BLaER1 (cell line): ENCODE measurements around the gene TSHZ3.
A peak's percentile ranks its signal among the peaks of the same experiment; 100 is the strongest.

Experiments used
- H3K27ac ChIP-seq: shearing (Covaris generic); formaldehyde crosslinking; 2 replicates; pipeline ENCODE4 v1.8.1; 2022
- H3K27me3 ChIP-seq: shearing (Covaris generic); formaldehyde crosslinking; 2 replicates; pipeline ENCODE4 v1.8.1; 2022
- H3K36me3 ChIP-seq: shearing (Covaris generic); formaldehyde crosslinking; 2 replicates; pipeline ENCODE4 v1.8.1; 2022
- H3K4me1 ChIP-seq: shearing (Covaris generic); formaldehyde crosslinking; 2 replicates; pipeline ENCODE4 v1.8.1; 2022
- H3K4me2 ChIP-seq: shearing (Covaris generic); formaldehyde crosslinking; 2 replicates; pipeline ENCODE4 v1.8.1; 2022
- H3K4me3 ChIP-seq: shearing (Covaris generic); formaldehyde crosslinking; 2 replicates; pipeline ENCODE4 v1.8.1; 2022
- H3K9ac ChIP-seq: shearing (Covaris generic); formaldehyde crosslinking; 2 replicates; pipeline ENCODE4 v1.8.1; 2022
- H3K9me3 ChIP-seq: shearing (Covaris generic); formaldehyde crosslinking; 2 replicates; pipeline ENCODE4 v1.8.1; 2022
- H4K20me1 ChIP-seq: shearing (Covaris generic); formaldehyde crosslinking; 2 replicates; pipeline ENCODE4 v1.8.1; 2022
- Cebpa-rat ChIP-seq: shearing (Covaris generic); IDR thresholded peaks from 2 replicates; pipeline ENCODE4 v1.8.1; 2022

TSHZ3 gene

DNA sequence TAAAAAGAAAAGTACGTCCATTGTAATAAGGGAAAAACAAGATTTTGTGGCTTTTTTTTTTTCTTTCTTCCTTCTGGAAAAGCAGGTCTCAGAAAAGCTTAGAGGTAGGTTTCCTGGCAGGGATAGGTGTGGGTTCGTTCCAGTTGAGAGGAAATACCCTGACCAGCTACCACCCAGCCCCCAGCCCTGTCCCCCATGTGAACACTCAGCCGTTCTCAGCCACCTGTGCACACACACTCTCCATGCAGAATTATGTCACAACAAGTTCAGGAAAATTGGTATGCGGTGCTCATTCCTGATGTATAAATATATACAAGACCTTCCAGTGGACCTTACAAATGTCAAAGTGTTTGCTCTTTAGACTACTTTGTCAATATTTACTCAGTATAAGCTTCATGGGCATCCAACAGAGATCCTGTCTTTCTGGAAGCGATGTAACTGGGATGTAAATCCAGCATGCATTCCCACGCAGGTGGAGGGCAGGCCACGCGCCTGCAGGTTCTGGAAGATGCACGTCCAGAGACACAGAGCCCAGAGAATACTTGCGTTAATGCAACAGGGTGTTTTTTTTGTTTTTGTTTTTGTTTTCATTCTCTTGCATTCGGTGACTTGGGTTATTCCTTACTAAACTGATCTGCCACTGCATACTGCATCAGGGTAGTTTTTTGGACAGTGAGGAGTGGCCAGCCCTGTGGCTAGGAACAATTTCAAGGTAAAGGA lies 68.8 kb downstream of the TSHZ3 start:
- Histone ChIP-seq H4K20me1 (peaks cover 13% of the 10 kb centered on the region; the same call in 1 of the 2 replicates), H3K27me3 (no peaks in the 10 kb centered on the region), H3K9me3 (no peaks in the 10 kb centered on the region), H3K27ac (no peak overlapping the region), H3K4me1 (peaks cover 3% of the 10 kb centered on the region), H3K9ac (no peak overlapping the region), H3K4me3 (no peak overlapping the region), H3K4me2 (no peak overlapping the region), H3K36me3 (peaks cover 32% of the 10 kb centered on the region)
- no peak for TF ChIP-seq Cebpa-rat

DNA sequence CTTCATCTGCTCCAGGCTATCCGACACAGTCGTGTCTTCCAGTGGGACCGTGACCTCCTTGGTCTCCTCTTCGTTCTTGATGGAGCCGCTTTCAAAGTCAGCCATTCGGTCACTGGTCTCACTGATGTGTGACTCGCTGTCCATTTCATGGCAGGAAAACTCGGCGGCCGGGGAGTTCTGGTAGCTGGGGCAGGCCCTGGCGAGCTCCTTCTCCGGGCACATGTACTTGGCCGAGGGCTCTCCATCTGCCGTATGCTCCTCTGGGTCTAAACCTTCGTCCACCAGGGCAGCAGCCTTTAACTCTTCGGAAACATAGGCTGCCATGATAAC lies 69.8 kb downstream of the TSHZ3 start:
- Histone ChIP-seq H3K27ac (no peak overlapping the region), H3K4me3 (no peak overlapping the region), H3K36me3 (peaks cover 32% of the 10 kb centered on the region), H3K4me2 (no peak overlapping the region), H3K9me3 (no peaks in the 10 kb centered on the region), H3K9ac (no peak overlapping the region), H4K20me1 (peaks cover 13% of the 10 kb centered on the region; the same call in 1 of the 2 replicates), H3K4me1 (no peaks in the 10 kb centered on the region), H3K27me3 (no peaks in the 10 kb centered on the region)
- TF ChIP-seq Cebpa-rat, result no peak

DNA sequence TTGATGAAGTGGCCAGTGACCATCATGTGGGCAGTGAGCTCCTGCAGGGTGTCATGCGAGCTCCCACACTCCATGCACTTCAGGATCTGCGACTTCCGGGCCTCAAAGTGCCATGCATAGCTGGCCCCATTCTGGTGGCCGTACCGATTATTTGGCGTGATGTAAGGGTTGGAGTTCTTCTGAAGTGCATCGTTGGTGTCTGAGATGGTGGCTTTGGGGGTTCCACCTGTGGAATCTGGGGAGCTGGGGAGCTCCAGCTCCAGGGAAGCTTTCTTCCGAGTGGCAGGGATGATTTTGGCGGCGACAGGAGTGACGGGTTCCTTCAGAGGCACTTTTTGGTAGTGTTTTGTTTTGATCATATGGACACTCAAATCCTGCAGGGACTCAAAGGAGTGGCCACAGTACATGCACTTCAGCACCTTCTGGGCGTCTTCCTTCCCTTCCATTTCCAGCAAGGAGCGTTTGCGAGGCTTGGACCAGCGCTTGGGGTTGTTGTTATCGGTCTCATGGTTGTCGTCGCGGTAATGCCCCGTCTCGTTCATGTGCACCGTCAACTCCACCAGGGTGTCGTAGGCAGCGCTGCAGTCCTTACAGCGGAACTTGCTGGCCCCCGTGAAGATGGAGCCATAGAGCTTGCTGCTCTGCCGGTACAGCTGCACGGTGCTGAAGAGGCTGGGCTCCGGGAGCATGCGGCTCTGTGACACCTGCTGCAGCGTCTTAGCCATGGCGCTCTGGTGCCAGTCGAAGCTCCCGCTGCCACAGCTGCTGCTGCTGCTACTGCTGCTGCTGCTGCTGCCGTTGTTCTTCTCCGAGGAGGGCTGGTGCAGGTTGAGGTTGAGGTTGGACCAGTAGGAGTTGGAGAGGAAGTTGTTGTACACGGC lies 70.4 kb downstream of the TSHZ3 start:
- Histone ChIP-seq H3K27me3 (no peaks in the 10 kb centered on the region), H3K4me1 (peaks cover under 1% of the 10 kb centered on the region; the same call in 1 of the 2 replicates), H3K27ac (no peak overlapping the region), H3K4me3 (no peak overlapping the region), H3K36me3 (peaks cover 32% of the 10 kb centered on the region), H3K9ac (no peak overlapping the region), H3K9me3 (no peaks in the 10 kb centered on the region), H4K20me1 (peaks cover 13% of the 10 kb centered on the region; the same call in 1 of the 2 replicates), H3K4me2 (no peak overlapping the region)
- TF ChIP-seq Cebpa-rat, result no peak

DNA sequence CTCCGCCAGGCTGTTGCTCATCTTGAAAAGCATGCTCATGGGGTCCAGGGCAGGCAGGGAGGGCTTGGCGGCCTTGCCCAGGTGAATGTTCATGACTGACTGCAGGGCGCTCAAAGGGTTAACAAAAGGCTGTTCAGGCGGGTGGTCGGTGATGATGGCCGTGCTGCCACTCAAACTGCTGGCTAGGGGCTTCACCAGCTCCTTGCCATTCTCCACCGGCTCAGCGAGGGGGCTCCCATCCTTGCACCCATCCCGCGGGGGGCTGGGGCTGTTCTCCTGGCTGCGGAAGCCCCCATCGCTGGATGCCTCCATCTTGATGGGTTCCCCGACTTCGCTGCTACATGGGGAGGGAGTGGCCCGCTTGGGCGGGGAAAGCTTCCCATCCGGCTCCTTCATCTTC lies 71.7 kb downstream of the TSHZ3 start:
- no peak for TF ChIP-seq Cebpa-rat

DNA sequence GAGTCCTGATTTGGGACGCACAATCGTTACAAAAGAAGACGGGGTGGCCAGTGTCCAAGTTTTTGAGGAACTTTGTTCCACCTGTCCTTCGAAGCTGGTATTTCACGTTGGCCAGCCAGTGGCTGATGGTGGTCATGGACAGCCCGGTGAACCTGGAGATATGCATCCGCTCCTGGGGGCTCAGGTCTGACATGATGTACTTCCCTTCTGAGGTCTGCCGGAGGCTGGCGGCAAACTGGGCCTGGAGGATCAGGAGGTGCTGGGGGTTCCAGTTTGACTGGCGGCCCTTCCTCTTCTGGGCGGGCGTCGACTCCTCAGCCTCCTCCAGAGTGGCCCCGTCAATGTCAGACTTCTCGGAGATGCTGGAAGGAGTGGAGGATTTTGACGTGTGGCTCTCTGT lies 72.4 kb downstream of the TSHZ3 start:
- H3K4me2 ChIP-seq, result no peak overlapping the region
- H3K27ac ChIP-seq, result no peak overlapping the region
- H3K4me3 ChIP-seq, result no peak overlapping the region
- 0 out of 2 replicates have a peak, but pooled peaks cover 6% of the 10 kb centered on the region for H3K9me3 ChIP-seq
- peaks cover 19% of the 10 kb centered on the region for H3K4me1 ChIP-seq
- TF ChIP-seq Cebpa-rat, result no peak
- no peaks in the 10 kb centered on the region for H3K27me3 ChIP-seq
- H3K36me3 ChIP-seq, result peaks cover 32% of the 10 kb centered on the region
- H4K20me1 ChIP-seq, result peaks cover 6% of the 10 kb centered on the region; the same call in 1 of the 2 replicates
- no peak overlapping the region for H3K9ac ChIP-seq

More for the DNA sequence above, 71.7 kb downstream of the TSHZ3 start:
- Histone ChIP-seq H3K4me2 (no peak overlapping the region), H3K4me1 (peaks cover 13% of the 10 kb centered on the region), H3K36me3 (peaks cover 32% of the 10 kb centered on the region), H3K9ac (no peak overlapping the region), H4K20me1 (peaks cover 12% of the 10 kb centered on the region; the same call in 1 of the 2 replicates), H3K9me3 (0 out of 2 replicates have a peak, but pooled peaks cover 6% of the 10 kb centered on the region), H3K4me3 (no peak overlapping the region), H3K27me3 (no peaks in the 10 kb centered on the region), H3K27ac (no peak overlapping the region)

DNA sequence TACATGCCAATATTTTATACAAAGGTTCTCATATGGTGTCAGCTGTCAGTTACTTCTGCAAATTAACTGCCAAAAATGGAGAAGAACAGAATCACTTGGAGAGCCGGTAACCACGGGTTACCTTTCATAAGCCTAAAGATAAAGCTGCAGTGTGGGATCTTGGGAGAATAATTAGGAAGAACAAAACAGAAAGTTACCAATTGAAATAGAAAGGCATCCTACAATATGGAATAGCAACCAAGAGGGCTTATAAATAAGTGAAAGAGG lies 74.2 kb downstream of the TSHZ3 start:
- Histone ChIP-seq H4K20me1 (no peaks in the 10 kb centered on the region), H3K9ac (no peak overlapping the region), H3K4me2 (no peak overlapping the region), H3K9me3 (0 out of 2 replicates have a peak, but pooled peaks cover 6% of the 10 kb centered on the region), H3K36me3 (peaks cover 32% of the 10 kb centered on the region), H3K4me1 (peaks cover 29% of the 10 kb centered on the region), H3K27ac (no peak overlapping the region), H3K4me3 (no peak overlapping the region), H3K27me3 (no peaks in the 10 kb centered on the region)
- TF ChIP-seq Cebpa-rat, result no peak

DNA sequence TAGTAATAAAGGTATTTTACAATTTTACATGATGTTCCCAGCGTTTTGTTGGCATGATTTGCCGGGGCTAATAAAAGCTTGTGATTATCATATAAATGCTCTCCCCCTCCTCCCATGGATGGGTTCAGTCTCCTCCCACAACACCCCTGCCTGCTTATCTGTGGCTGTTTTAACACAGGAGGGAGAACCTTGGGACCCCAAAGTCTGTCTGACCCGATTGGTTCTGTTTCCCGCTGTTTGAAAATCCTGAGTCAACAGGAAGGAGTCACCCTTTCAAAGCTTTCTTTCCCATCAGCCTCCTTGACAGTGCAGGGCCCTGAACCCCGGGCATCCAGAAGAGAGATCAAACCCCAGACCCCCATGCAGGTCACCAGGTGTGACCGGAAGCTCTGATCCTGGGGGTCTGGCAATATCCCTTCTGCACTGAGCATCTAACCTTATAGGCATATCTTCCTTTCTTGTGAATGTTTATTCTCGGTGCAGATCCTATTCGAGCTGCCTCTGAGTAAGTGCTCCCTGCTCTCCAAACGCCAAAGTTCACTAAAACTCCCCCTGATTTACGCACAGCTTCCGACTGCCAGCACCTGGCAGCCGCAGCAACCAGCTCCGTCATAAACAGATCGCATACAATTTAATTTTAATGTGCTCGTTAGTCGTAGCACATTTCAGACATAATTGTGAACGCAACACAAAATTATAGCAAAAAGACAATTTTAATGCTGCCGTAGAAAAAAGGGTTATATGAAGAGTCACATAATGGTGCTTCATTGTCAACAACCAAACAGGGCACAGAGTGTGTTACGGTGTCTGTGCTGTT lies 74.8 kb downstream of the TSHZ3 start:
- peaks cover 32% of the 10 kb centered on the region for H3K36me3 ChIP-seq
- no peaks in the 10 kb centered on the region for H4K20me1 ChIP-seq
- H3K4me1 ChIP-seq, result peaks cover 29% of the 10 kb centered on the region
- no peak overlapping the region for H3K4me3 ChIP-seq
- 0 out of 2 replicates have a peak, but pooled peaks cover 6% of the 10 kb centered on the region for H3K9me3 ChIP-seq
- H3K27ac ChIP-seq, result no peak overlapping the region
- no peaks in the 10 kb centered on the region for H3K27me3 ChIP-seq
- H3K4me2 ChIP-seq, result no peak overlapping the region
- no peak overlapping the region for H3K9ac ChIP-seq
- no peak for TF ChIP-seq Cebpa-rat

DNA sequence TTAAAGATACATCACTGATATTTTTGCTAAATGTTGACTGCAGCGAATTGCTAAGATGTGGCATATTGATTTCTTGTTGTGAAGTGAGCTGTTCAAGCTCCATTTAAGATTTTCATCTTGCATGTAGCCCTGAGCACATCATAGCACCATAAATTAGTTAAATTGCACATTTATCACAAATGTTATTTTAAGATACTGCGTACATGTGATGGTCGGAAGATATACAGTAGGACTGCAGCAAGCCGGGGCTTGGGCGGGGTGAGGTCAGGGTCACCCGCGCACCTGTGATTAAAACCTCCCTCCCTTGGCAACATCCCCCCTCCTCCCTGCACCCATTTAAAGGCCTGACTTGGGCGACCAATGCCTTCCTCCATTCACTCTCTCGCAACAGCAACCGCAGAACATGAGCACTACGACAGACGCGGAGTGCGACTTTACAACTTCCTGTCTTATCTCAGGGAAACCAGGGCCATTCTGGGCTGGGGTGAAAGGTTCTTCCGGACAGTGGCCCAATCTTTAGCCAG lies 76.6 kb downstream of the TSHZ3 start:
- Histone ChIP-seq H3K4me3 (no peak overlapping the region), H3K36me3 (peaks cover 14% of the 10 kb centered on the region), H3K27ac (no peak overlapping the region), H3K4me1 (peaks cover 29% of the 10 kb centered on the region), H3K4me2 (peak overlapping the region; percentile 31; the same call in 1 of the 2 replicates), H4K20me1 (no peaks in the 10 kb centered on the region), H3K9ac (no peak overlapping the region), H3K27me3 (no peaks in the 10 kb centered on the region), H3K9me3 (0 out of 2 replicates have a peak, but pooled peaks cover 6% of the 10 kb centered on the region)
- TF ChIP-seq Cebpa-rat, result no peak

DNA sequence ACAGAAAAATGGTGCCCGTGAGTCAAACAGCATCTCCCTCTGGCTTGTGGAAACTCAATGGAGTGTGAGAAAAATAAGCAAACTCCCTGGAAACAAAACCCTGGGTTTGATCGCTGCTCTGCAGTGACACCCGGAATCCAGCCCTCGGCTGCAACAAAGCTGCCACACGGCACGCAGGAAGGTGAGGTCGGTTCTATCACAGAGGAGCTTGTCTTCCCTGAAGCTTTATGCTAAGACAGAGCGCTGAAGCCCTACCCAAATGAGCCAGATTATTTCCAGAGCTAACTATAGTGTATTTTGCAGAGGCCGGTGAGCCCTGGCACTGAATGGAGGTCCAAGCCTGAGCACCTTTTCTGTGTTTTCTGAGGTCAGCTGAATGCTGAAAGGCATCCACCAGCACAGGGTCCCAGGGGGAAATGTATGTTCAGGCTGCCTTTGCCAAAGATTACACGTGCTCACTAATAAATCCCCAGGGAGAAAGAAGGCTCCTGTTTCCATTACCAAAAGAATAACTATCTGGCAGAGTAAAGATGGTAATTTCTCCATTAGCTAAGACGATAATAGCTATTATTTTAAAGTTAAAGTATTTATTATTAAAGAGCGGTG lies 77.8 kb downstream of the TSHZ3 start:
- Histone ChIP-seq H3K4me1 (peaks cover 29% of the 10 kb centered on the region), H3K36me3 (peaks cover 1% of the 10 kb centered on the region), H3K9me3 (0 out of 2 replicates have a peak, but pooled peaks cover 6% of the 10 kb centered on the region), H3K4me2 (peak overlapping the region; percentile 49), H3K27me3 (no peaks in the 10 kb centered on the region), H3K4me3 (no peak overlapping the region), H3K27ac (no peak overlapping the region), H3K9ac (no peak overlapping the region), H4K20me1 (no peaks in the 10 kb centered on the region)
- no peak for TF ChIP-seq Cebpa-rat
